Stimulated activated CD8-positive, alpha-beta memory T cell treated with anti-CD3 and anti-CD28 coated beads, Interleukin-15, amount 100 ng/mL, for 24 hours (primary cell): ENCODE results near the gene IL21R.
"Not testable (repeated sequence)": the region's sequence is repeated elsewhere in the genome, so short reads cannot be mapped to it uniquely, and the experiment has no call there.

ENCODE experiments used
- DNase-seq: peaks from one replicate; pipeline ENCODE4 v3.0.0-alpha.2; 2020; ENCODE audit warnings: low read depth

The IL21R gene

GRCh38 chr16:27446721-27447120 is 44.7 kb downstream of the IL21R start:
- DNase-seq, result no peak

- DNase-seq, result no peak
These were observed 45.3 kb downstream of the IL21R start for GRCh38 chr16:27447301-27447700.

GRCh38 chr16:27448532-27449433 is 46.8 kb downstream of the IL21R start:
- no peak for DNase-seq

- peak; percentile 52 for DNase-seq
These were observed 47.6 kb downstream of the IL21R start for GRCh38 chr16:27449434-27450195.

GRCh38 chr16:27450196-27450549 is 48.2 kb downstream of the IL21R start:
- DNase-seq, result no peak

- no peak for DNase-seq
These were observed 50.9 kb downstream of the IL21R start for GRCh38 chr16:27452569-27453493.

- no peak for DNase-seq
These were observed 51.5 kb downstream of the IL21R start for GRCh38 chr16:27453494-27453825.

GRCh38 chr16:27455700-27456099 is 53.7 kb downstream of the IL21R start:
- no peak for DNase-seq

GRCh38 chr16:27457605-27457900 is 55.6 kb downstream of the IL21R start:
- DNase-seq, result not testable (repeated sequence)

GRCh38 chr16:27458258-27458657 is 56.3 kb downstream of the IL21R start:
- DNase-seq, result no peak

GRCh38 chr16:27458987-27459688 is 57.2 kb downstream of the IL21R start:
- no peak for DNase-seq

GRCh38 chr16:27460213-27460612 is 58.2 kb downstream of the IL21R start:
- DNase-seq, result no peak

GRCh38 chr16:27460663-27461482 is 58.9 kb downstream of the IL21R start:
- DNase-seq, result no peak

- no peak for DNase-seq
These were observed 59.7 kb downstream of the IL21R start for GRCh38 chr16:27461483-27462171.

- no peak for DNase-seq
These were observed 60.3 kb downstream of the IL21R start for GRCh38 chr16:27462200-27462845.

GRCh38 chr16:27462846-27463682 is 61.1 kb downstream of the IL21R start:
- DNase-seq, result no peak

- DNase-seq, result no peak
These were observed 62.0 kb downstream of the IL21R start for GRCh38 chr16:27463741-27464591.
